ENCODE data around the gene PDE11A. TPM values are rescaled to one million over a fixed set of nuclear protein-coding genes. Genes with fewer than 3 reads are reported as not detected.
A peak's percentile ranks its signal among the peaks of the same experiment; 100 is the strongest.

Gene PDE11A
- total and polyA plus RNA-seq, 2 experiments from 2014 or later: 1.7 to 3.6 TPM

DNA sequence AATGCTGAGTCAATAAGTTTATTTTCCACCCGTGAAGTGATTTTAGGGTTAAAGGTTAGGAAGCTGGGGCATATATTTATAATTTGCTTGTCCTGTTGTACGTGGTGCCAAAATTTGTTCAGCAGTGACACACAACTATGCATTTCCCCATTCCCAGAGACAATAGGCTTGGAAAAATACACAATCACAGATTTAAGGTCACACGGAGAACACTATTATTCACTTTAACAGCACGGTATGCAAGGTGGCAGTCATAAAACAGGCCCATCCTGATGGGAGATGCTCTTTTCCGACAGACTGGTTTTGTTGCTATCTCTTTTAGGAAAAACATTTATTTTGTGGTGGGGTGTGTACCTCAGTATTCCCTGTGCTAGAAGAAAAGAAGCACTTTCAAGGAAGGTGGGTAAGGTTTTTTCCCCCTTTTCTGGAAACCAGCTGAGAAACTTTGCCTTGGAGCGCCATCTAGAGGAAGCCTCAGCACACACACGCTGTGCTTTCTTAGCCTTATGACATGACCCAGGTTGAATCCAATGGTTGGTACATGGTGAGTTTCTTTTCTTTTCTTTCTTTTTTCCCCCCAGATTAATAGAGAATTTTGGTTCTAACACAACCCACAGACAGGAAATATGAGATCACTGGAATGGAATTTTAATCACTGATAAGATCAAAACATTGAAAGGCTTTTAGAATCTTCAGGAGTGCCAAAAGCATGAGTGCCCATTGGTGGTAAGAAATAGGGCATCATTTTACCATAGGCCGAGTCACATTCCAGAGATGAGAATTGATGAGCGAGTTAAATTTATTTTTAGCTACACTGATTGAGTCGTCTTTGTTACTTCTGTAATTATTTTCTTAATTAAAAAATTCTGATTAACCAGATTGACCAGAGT, 347.9 kb downstream of the PDE11A start:
- no peak overlapping the region for H3K4me3 ChIP-seq
- H3K4me1 ChIP-seq (ENCODE audit: low read depth): peaks cover 27% of the 10 kb centered on the region
- H3K9me3 ChIP-seq (ENCODE audit: low read depth): no peaks in the 10 kb centered on the region
- TF ChIP-seq, protein P1, sequence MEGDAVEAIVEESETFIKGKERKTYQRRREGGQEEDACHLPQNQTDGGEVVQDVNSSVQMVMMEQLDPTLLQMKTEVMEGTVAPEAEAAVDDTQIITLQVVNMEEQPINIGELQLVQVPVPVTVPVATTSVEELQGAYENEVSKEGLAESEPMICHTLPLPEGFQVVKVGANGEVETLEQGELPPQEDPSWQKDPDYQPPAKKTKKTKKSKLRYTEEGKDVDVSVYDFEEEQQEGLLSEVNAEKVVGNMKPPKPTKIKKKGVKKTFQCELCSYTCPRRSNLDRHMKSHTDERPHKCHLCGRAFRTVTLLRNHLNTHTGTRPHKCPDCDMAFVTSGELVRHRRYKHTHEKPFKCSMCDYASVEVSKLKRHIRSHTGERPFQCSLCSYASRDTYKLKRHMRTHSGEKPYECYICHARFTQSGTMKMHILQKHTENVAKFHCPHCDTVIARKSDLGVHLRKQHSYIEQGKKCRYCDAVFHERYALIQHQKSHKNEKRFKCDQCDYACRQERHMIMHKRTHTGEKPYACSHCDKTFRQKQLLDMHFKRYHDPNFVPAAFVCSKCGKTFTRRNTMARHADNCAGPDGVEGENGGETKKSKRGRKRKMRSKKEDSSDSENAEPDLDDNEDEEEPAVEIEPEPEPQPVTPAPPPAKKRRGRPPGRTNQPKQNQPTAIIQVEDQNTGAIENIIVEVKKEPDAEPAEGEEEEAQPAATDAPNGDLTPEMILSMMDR (IDR thresholded peaks at IDR 0.05; ENCODE audit: low read depth, low read length): peak; percentile 92
- H3K27me3 ChIP-seq: peaks cover 2% of the 10 kb centered on the region
- peak; percentile 68 to 71 for DNase-seq (ENCODE audit: low read depth in 1 of 2, low spot score in 1 of 2)
- no peaks in the 10 kb centered on the region for H3K36me3 ChIP-seq
- no peak overlapping the region for H3K27ac ChIP-seq

DNA sequence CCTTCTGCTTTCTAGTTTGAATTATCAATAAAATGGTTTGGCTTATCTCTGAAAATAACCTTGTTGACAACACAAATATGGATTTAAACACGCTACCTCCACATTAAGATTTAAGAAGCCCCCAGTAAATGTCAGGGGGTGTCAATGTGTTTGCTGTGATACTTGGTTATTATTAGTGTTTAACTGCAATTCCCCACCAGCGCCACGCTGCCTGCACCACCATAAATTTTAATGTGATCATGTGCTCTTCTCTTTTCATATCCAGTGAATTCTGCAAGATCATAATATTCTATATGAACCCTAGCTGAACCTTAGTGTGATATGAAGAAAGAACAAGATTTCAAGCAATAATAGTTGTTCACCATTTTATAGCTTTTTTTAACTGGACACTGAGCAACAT, 349.3 kb downstream of the PDE11A start:
- TF ChIP-seq, protein P1 (IDR thresholded peaks at IDR 0.05; ENCODE audit: low read depth, low read length): no peak
- Histone ChIP-seq H3K4me1 (ENCODE audit: low read depth) (peaks cover 14% of the 10 kb centered on the region), H3K9me3 (ENCODE audit: low read depth) (no peaks in the 10 kb centered on the region), H3K27me3 (no peaks in the 10 kb centered on the region), H3K27ac (no peak overlapping the region), H3K36me3 (no peaks in the 10 kb centered on the region), H3K4me3 (no peak overlapping the region)
- no peak for DNase-seq (ENCODE audit: low read depth in 1 of 2, low spot score in 1 of 2)

DNA sequence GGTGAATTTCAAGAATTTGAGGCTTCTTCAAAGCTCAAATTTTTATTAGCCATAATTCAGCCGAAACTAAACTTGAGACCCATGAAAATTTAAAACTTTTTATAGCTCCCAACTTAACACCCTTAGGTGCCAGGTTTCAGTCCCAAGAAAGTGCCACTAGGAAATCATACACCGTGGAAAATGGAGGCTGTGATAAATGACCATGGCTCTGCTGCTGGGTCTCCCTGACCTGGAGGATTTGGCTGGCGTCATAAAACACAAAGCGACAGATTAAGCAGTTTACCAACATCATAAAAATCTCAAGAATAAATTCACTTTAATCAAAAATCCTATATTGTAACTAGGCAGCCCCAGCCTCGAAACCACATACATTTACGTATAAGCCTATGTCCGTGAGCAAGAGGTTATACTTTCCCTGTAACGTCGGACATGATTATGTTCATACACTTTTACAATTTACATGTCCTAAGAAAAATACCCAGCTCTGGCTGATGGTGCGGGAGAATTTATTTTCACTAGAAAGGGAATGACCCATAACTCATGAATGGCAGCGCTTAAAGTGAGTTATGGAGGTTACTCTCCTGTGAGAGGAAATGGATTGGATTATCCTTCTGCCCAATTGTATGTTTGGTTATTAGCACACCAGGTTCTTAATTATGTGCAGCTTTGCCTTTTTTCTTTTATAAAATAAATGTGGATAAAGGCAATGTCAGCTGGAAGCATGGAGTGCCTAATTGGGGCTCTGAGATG, 350.6 kb downstream of the PDE11A start:
- Histone ChIP-seq H3K4me1 (ENCODE audit: low read depth) (peaks cover 2% of the 10 kb centered on the region), H3K4me3 (no peak overlapping the region), H3K27ac (no peak overlapping the region), H3K36me3 (no peaks in the 10 kb centered on the region), H3K9me3 (ENCODE audit: low read depth) (no peaks in the 10 kb centered on the region), H3K27me3 (no peaks in the 10 kb centered on the region)
- no peak for DNase-seq (ENCODE audit: low read depth in 1 of 2, low spot score in 1 of 2)
- TF ChIP-seq, protein P1 (IDR thresholded peaks at IDR 0.05; ENCODE audit: low read depth, low read length): no peak

DNA sequence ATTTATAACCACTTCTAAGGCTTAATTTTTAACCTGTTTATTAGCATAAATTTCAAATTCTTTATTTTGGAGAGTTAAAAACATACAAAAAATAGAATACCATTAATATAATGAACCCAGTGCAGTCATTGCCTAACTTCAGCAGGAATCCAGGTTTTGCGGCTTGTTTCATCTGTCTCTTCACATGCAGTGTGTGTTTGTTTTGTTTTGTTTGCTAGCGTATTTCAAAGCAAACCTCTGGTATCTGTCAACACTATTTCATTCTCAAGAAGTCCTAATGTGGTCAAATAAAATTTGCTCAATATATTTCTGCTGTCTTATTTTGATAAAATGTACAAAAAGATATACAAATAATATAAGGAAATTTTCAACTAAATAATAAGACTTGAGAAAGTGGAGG, 351.5 kb downstream of the PDE11A start:
- H3K27me3 ChIP-seq: no peaks in the 10 kb centered on the region
- peaks cover 2% of the 10 kb centered on the region for H3K4me1 ChIP-seq (ENCODE audit: low read depth)

DNA sequence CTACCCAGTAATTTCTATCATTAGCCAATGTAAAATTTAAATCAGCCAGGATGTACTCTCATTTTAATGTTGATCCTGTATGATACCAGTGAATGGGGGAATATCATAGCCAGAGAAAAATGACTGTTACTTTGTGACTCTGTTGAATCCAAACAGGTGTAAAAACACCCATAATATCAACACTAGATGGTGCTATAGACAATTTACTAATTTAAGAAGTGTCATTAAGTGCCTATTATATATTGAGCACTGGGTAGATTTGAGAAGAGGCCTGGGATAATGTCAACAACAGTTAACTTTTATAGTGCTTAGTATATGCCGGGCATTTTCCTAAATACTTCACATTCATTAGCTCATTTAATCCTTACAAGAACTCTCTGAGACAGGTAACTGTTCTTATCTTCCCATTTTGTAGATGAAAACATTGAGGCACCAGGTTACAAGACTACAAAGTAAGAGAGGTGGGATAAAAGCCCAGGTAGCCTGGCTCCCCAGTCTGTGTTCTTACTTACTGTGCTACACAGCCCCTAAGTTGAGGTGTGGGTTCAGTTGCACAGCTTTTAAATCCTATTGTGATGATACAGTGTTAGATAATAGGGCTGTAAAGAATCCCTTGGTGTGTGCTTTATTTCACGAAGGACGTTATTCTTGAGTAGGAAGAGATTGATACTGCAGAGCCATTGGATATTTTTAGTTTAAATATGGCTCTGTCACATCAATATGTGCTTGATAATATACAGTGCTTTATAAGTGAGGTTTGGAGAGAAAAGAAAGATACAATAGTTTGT, 354.6 kb downstream of the PDE11A start:
- Histone ChIP-seq H3K36me3 (no peaks in the 10 kb centered on the region), H3K4me1 (ENCODE audit: low read depth) (peaks cover 7% of the 10 kb centered on the region), H3K27me3 (no peaks in the 10 kb centered on the region), H3K27ac (no peak overlapping the region), H3K9me3 (ENCODE audit: low read depth) (no peaks in the 10 kb centered on the region), H3K4me3 (no peak overlapping the region)
- TF ChIP-seq, protein P1 (IDR thresholded peaks at IDR 0.05; ENCODE audit: low read depth, low read length): peak; percentile 35
- DNase-seq (ENCODE audit: low read depth in 1 of 2, low spot score in 1 of 2): no peak

More for the DNA sequence above, 351.5 kb downstream of the PDE11A start:
- H3K27ac ChIP-seq: no peak overlapping the region
- H3K4me3 ChIP-seq: no peak overlapping the region
- no peaks in the 10 kb centered on the region for H3K36me3 ChIP-seq
- no peak for DNase-seq (ENCODE audit: low read depth in 1 of 2, low spot score in 1 of 2)
- no peaks in the 10 kb centered on the region for H3K9me3 ChIP-seq (ENCODE audit: low read depth)
- TF ChIP-seq, protein P1 (IDR thresholded peaks at IDR 0.05; ENCODE audit: low read depth, low read length): no peak
